ENCODE data around the gene NADSYN1. TPM values are rescaled to one million over a fixed set of nuclear protein-coding genes. Genes with fewer than 3 reads are reported as not detected.

NADSYN1 gene
- total RNA-seq, 1 donor from 2014 or later = 85.2 TPM

DNA sequence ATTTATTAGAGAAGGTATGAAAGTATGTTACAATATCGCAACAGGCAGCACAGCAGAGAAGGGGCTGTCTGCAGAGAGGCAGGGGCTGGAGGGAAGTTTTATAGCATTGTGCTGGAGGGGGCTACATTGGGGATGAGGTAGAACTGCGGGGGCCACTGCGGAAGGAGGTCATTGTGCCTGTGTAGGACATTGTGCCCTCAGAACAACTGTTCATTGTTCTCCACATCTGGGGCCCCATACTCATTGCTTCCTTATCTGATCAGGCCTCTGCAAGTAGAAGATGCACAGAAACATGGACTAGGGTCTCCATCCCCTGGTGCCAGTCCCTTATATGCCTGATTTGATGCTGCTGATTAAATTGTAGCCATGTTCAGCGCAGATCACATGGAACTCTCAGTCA is 12.1 kb downstream of the NADSYN1 start:
- ATAC-seq (no peak), DNase-seq (ENCODE audit: low spot score) (no peak)
- intact Hi-C loops (cut with DNase I) = no loop called here

- DNase-seq (ENCODE audit: low spot score) (no peak), ATAC-seq (no peak)
- intact Hi-C loops (cut with DNase I) = no loop called here
Measured at GRCh38 chr11:71466358-71466757, 13.4 kb downstream of the NADSYN1 start.

GRCh38 chr11:71467164-71467563 is 14.2 kb downstream of the NADSYN1 start:
- no peak for ATAC-seq
- DNase-seq (ENCODE audit: low spot score) = no peak
- intact Hi-C loops (cut with DNase I) = no loop called here

GRCh38 chr11:71470946-71471345 is 17.9 kb downstream of the NADSYN1 start:
- intact Hi-C loops (cut with DNase I) = no loop called here
- ATAC-seq (no peak), DNase-seq (ENCODE audit: low spot score) (no peak)

DNA sequence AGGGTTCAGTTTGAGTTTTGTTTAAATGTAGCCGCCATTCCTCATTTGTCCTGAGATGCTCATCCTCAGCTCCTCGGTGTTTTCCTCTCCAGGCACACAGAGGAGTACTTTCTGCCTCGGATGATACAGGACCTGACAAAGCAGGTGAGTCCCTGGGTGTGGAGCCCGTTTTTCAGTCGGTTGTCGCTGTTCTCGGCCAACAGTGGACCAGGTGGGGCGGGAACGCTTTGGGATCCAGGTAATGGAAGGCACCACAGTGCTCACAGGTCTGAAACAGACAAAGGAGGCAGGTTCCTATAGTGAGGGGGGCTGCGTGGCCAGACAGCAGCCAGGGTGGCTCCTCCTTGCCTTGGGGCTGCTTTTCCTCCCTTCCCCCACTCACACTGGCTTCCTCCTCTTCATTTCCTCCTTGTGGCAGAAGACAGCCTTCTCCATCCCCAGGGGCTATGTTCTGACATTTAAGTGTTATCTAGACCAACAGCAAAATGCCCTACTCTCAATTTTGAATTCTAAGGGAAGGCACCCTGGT is 19.4 kb downstream of the NADSYN1 start:
- DNase-seq (ENCODE audit: low spot score) (no peak), ATAC-seq (no peak)
- intact Hi-C loops (cut with DNase I) = no loop called here

DNA sequence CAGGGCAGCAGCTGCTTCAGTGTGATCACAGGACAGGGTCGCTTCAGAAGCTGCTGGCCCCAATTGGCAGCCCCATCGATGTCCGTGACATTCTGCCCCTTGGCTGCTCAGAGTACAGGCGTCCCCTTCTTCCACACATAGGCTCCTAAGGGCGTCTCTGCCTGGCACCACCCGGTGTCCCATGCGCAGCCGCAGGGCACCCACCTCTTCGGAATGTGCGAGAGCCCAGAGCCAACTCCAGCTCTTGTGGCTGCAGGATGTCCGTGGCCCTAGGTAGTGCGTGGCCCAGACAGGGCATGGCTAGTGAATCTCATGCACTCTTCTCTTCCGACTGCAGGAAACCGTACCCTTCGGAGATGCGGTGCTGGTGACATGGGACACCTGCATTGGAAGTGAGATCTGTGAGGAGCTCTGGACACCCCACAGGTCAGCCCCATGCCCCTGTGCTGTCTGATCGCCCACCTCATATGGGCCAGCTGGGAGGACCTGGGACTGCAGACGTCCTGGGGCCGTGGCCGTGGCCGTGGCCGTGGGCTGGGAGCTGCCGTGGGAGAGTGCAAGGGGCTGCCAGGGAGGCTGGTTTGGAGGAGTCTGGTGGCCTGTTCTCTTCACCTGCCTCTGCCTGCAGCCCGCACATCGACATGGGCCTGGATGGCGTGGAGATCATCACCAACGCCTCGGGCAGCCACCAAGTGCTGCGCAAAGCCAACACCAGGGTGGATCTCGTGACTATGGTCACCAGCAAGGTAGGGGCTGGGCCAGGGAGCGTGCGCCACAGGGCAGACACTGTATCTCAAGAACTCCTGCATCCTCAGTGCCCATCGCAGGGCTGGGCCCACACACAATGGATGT is 20.2 kb downstream of the NADSYN1 start:
- intact Hi-C loops (cut with DNase I) = no loop called here
- DNase-seq (ENCODE audit: low spot score) (no peak), ATAC-seq (no peak)

GRCh38 chr11:71473793-71474080 is 20.7 kb downstream of the NADSYN1 start:
- intact Hi-C loops (cut with DNase I) = no loop called here
- no peak for DNase-seq (ENCODE audit: low spot score)
- ATAC-seq = no peak

DNA sequence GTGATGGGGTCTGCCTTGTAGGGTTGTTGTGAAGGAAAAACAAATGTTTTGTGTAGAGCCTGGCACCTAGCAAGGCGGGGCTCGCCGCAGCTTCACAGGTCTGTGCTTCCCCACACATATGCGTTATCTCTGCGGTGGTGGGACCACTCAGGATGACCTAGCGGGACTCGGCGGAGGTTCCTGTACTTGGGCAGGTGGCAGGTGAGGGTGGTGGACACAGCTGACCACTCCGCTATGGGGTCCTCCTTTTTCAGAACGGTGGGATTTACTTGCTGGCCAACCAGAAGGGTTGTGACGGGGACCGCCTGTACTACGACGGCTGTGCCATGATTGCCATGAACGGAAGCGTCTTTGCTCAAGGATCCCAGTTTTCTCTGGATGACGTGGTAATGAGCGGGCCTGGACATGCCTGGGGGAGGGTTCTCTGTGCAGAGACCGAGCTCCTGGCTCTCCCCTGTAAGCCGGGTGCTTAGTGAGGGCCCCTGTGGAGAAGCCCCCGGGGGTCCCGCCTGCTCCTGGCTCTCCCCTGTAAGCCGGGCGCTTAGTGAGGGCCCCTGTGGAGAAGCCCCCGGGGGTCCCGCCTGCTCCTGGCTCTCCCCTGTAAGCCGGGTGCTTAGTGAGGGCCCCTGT is 21.3 kb downstream of the NADSYN1 start:
- intact Hi-C loops (cut with DNase I) = no loop called here
- no peak for ATAC-seq
- DNase-seq (ENCODE audit: low spot score) = no peak

GRCh38 chr11:71474771-71475483 is 21.9 kb downstream of the NADSYN1 start:
- ATAC-seq (no peak), DNase-seq (ENCODE audit: low spot score) (no peak)
- intact Hi-C loops (cut with DNase I) = no loop called here

- ATAC-seq = no peak
- intact Hi-C loops (cut with DNase I) = no loop called here
- no peak for DNase-seq (ENCODE audit: low spot score)
Measured at GRCh38 chr11:71476031-71476430, 23.0 kb downstream of the NADSYN1 start.

GRCh38 chr11:71476926-71477640 is 24.1 kb downstream of the NADSYN1 start:
- no peak for DNase-seq (ENCODE audit: low spot score)
- intact Hi-C loops (cut with DNase I) = no loop called here
- ATAC-seq = no peak

DNA sequence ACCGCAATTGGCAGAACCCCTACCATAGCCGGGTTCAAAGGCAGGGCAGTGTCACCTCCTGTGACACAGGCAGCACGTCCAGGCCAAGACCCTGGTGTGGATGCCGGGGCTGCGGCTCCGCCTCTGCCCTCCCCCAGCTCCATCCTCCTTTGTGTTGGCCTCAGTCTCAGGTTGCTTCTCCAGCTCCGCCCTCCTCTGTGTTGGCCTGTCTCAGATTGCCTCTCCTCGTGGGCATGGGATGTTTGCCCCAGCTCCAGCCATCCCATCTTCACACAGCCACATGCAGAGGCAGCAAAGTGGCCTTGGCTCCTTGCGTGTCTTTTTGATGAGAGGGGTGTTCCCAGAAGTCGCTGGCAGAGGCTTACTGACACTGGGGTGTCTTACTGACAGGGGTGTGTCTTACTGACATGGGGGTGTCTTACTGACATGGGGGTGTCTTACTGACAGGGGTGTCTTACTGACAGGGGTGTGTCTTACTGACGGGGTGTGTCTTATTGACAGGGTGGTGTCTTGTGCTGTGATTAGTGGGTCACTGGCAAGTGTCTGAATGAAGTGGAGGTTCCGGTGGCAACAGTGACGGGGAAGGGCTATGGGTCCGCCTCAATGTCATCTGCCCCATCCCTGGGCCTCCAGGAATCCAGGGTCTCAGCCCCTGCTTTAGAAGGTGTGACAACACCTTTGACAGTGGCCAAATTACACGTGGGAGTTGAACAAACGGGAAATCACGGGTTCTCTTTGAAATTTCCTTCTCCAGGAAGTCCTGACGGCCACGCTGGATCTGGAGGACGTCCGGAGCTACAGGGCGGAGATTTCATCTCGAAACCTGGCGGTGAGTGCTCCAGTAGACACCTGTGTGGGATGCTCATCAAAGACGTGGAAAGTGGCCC is 24.9 kb downstream of the NADSYN1 start:
- DNase-seq (ENCODE audit: low spot score) (no peak), ATAC-seq (no peak)
- intact Hi-C loops (cut with DNase I) = no loop called here

DNA sequence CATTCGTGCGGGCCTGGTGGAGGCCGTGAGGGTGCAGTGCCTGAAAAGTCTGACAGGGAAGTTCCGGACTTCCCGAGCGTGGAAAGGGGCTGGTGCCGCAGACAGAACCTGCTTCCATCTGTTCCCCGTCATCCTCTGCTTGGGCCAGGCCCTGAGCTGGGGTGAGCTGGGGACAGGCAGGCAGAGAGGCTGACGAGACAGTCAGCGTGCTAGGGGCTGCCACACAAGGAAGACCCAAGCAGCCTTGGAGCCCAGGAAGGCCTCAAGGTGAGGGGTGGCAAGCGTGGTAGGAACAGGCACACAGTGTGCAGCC is 25.5 kb downstream of the NADSYN1 start:
- ATAC-seq (no peak), DNase-seq (ENCODE audit: low spot score) (no peak)
- intact Hi-C loops (cut with DNase I) = no loop called here

- ATAC-seq (no peak), DNase-seq (ENCODE audit: low spot score) (no peak)
- intact Hi-C loops (cut with DNase I) = no loop called here
Measured at GRCh38 chr11:71481101-71481960, 28.3 kb downstream of the NADSYN1 start.

- ATAC-seq = no peak
- intact Hi-C loops (cut with DNase I) = no loop called here
- no peak for DNase-seq (ENCODE audit: low spot score)
Measured at GRCh38 chr11:71482216-71482615, 29.2 kb downstream of the NADSYN1 start.

GRCh38 chr11:71482746-71483364 is 29.9 kb downstream of the NADSYN1 start:
- ATAC-seq (no peak), DNase-seq (ENCODE audit: low spot score) (no peak)
- intact Hi-C loops (cut with DNase I) = no loop called here

GRCh38 chr11:71483692-71484091 is 30.7 kb downstream of the NADSYN1 start:
- intact Hi-C loops (cut with DNase I) = no loop called here
- no peak for ATAC-seq
- DNase-seq (ENCODE audit: low spot score) = no peak

All from sciatic nerve (tissue), 2 donors.